Measurements from ENCODE around the gene FOXK1. TPM values are rescaled to one million over a fixed set of nuclear protein-coding genes. Genes with fewer than 3 reads are reported as not detected.

FOXK1 gene
- total RNA-seq, 1 experiment from 2014 or later = 20.9 TPM

GRCh38 chr7:4765776-4766490 lies 83.8 kb downstream of the FOXK1 start:
- no peak for DNase-seq (ENCODE audit: low read depth)

- DNase-seq (ENCODE audit: low read depth) = no peak
Measured at GRCh38 chr7:4766666-4767519, 84.8 kb downstream of the FOXK1 start.

DNA sequence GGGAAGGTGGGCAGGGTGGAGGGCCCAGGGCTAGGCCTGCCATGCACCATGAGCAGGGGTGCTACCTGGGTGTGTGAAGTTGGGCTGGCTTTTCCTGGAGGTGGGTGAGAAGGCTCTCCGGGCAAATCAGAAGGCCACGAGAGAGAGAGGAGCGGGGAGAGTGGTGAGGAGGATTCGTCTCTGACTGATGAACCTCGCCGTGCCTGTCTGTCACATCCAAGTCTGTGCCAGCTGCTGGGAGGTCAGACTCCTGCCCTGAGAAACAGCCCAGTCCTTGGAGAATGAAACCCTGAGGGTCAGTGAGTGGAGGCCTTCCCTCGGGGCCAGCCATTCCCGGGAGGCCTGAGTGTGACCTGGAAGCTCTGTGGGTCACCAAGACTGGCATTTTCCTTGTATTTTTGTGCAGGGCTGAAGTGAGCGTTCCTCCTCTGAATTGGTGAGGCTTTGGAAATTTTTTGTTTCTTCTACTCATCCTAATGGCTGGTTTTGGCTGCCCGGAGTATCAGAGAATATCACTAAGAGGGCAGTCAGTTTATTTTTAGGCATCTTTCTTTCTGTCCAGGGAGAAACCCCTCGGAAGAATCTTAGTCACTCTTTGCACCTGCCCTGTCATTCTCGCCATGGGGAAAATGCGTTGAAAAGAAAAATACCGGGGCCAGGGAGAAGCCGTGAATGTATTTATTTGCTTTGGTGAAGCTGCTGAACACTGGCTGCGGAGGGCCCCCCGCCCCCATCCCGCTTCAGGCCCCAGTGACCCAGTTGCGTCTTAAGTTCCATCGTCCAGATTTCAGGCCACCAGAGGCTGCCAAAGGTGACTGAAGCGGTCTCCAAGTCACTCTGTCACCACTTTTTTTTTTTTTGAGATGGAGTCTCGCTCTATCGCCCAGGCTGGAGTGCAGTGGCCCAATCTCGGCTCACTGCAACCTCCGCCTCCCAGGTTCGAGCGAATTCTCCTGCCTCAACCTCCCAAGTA lies 86.8 kb downstream of the FOXK1 start:
- DNase-seq (ENCODE audit: low read depth) = no peak

DNA sequence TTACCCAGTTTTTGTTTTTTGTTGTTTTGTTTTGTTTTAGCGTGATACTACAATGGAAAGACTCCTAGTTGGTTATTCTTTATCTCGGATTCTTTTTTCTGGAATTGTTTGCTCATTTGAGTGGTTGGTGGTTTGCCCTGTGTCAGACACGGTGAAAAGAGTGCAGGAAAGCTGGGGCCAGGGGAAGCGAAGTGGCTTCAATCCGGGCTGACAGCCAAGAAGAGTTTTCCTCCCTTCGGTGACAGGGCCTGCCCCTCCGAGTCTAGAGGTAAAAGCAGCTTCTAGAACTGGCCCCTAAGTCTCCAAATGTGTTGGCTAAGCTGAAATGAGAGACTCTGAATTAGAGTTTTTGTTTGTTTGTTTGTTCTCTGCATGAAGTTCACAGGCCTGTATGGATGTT lies 87.7 kb downstream of the FOXK1 start:
- DNase-seq (ENCODE audit: low read depth) = no peak

DNA sequence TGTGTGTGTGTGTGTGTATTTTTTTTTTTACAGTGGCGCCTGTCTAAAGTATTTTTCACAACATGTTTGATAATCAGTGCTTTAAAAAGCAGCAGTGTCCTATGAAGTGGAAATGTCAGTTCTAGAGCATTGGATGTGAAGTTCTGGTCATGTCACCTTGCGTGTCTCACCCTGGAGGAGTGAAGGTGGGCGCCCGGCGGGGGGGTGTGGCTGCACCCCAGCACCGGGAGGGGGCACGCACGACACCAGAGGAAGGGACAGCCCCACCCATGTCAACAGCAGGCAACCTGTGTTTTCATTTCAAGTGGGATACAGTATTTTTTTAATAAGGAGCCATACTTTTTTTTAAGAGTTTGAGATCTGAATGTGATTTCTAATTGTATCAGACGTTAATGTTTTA lies 88.8 kb downstream of the FOXK1 start:
- DNase-seq (ENCODE audit: low read depth) = no peak

GRCh38 chr7:4771737-4772136 lies 89.6 kb downstream of the FOXK1 start:
- DNase-seq (ENCODE audit: low read depth) = no peak

DNA sequence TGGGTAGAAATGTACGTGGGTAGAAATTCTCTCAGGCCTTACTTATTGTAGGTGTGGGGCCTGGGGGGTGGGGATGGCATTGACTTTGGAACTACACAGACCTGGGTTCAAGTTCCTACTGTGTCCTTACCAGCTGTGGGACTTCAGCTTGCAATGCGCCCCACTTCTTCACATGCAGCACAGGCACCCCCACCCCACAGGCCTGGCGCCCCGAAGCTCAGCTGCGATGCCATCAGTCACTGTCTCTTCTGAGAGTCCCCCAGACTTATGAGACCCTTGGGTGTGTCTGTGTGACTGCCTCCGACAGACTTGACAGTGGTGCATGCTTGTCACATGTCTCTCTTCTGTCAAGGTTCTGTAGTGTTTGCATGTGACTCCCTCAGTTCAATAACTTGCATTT lies 90.2 kb downstream of the FOXK1 start:
- no peak for DNase-seq (ENCODE audit: low read depth)

DNA sequence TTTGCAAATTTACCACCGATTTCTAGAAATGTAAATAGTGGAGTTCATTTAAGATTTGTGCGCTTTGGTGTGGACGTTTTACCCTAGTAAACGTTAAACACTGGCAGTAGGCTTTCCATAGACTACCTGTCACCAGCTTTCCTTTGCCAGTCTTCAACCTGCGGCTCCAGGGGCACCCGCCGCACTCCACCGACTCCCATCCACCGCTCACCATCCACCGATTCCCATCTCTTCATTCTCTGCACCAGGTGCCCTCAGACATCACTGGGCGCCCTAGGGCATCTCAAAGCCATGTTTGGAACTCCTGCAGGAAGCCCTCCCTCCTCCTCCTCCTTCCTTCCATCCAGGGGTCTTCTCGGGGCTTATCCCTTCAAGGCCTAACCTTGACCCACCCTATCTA lies 91.9 kb downstream of the FOXK1 start:
- no peak for DNase-seq (ENCODE audit: low read depth)

- peak; percentile 63 for DNase-seq (ENCODE audit: low read depth)
Measured at GRCh38 chr7:4774658-4775249, 92.7 kb downstream of the FOXK1 start.

DNA sequence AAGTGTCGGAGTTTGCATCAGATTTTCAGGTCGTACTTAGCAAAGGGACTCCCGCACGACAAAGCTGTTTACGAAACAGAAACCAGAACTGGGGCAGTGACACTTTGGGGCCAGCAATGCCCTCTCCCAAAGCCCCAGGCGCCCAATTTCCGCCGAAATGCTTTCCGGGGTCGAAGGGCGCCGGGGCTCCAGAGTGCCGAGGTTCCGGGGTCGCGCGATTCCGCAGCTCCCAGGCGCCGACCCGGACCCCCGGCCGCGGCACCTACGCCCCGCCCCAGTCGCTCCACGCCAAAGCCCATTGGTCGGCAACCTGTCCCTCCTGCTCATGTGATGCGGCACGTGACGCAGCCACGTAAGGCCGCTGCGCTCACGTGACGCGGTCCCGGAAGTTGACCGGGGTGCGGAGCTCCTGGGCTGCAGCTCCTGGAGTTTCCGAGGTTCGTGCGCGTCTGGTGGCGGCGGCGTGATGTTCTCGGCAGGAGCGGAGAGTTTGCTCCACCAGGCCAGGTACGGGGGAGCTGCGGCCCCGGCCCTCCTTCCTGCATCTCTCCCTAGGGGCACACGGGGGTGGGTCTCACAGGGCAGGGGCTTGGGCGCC lies 93.3 kb downstream of the FOXK1 start, which contains the start of gene AP5Z1:
Gene AP5Z1 (plus strand): TSS at position 374 of the 598 bp plus-strand sequence. CDS start 93 bp downstream, at position 467.
- peak; percentile 99 for DNase-seq (ENCODE audit: low read depth)

GRCh38 chr7:4775848-4776623 lies 93.9 kb downstream of the FOXK1 start:
- peak; percentile 47 for DNase-seq (ENCODE audit: low read depth)

GRCh38 chr7:4779118-4779517 lies 97.0 kb downstream of the FOXK1 start:
- DNase-seq (ENCODE audit: low read depth) = no peak

DNA sequence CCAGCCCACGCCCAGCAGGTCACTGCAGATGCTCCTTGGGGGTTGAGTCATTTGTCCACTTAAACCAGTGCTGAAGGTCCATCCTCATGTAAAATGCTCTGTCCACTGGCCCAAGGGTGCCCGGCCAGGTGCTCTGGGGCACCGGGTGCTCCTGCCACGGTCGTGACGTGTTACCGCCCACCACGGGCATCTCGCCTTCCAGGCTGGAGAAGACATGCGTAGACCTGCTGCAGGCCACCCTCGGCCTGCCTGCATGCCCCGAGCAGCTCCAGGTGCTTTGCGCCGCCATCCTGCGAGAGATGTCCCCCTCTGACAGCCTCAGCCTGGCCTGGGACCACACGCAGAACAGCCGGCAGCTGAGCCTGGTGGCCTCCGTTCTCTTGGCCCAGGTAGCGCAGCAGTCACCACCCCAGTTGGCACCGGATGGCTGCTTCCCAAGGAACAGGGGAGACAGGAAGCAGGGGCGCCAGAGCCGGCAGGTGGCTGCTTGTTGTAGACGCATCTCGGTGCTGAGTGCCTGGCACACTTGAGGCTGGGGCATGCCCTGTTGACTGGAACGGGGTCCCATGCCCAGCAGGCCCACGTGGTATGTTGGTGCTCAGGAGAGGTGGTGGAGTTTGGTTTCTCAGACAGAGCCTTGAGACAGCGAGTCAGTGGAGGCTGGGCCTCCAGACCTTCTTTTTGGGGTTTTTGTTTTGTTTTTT lies 99.4 kb downstream of the FOXK1 start:
- no peak for DNase-seq (ENCODE audit: low read depth)

DNA sequence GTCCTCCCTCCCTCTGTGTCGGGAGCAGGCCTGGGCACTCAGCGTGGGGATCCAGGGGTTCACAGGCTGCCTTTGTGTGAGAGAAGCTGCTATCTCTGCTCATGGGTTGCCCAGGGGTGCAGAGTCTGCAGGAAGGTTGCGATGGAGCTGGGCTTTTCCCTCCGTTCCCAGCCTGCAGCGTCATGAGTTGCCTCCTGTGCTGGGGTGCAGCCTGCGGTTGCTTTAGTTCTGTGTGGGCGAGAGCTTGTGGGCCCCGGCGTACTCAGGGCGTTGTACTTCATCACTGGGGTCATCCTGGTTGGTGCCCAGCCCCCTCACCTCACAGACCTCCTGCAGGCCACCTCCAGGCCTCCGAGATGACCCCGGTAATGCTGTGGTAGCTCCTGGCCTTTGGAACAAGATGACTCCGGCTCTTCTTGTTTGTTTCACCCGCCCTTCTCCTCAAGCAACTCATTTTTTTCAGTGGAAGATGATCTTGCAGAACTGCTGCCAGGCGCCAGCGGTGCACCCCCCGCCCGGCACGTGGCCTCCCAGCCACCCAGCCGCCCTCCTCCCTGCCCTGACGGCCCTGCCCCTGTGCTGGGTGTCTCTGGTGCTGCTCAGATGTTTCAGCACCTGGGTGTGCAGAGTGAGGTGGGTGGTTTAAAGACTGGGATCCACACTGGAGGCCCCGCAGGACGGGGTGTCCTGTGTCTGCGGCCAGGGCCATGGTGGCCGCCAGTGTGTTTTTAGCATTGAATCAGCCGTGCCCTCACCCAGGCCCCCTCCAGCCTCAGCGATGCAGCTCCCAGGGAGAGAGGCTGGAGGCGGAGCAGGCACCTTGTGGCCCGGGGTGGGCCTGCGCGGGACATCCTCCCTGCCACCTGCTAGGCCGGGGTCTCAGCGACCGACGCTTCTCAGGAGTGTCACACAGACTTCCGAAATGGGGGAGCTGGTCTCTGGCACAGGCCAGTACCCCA lies 100.5 kb downstream of the FOXK1 start:
- no peak for DNase-seq (ENCODE audit: low read depth)

GRCh38 chr7:4783292-4783652 lies 101.2 kb downstream of the FOXK1 start:
- DNase-seq (ENCODE audit: low read depth) = no peak

DNA sequence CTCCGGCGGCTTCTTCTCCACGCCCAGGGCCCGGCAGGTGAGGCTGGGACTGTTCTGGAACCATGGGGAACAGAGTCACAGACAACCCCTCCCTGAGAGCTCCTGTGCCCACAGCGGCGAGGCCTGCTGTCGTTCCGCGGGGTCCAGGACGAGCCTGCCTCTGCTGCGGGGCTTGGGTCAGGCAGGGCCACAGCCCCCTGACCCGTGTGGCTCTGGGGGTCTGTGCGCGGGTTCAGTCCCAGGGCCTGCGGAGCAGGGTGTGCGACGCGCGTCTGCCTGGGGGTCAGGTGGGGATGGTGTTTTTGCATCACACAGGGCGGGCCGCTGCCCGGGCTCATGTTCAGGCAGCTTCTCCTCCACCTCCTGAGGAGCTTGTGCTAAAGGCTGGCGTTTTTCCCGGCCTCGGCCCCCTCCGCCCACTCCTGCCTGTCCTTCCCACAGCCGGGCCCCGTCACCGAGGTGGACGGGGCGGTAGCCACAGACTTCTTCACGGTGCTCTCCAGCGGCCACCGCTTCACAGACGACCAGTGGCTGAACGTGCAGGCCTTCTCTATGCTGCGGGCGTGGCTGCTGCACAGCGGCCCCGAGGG lies 101.8 kb downstream of the FOXK1 start:
- no peak for DNase-seq (ENCODE audit: low read depth)

DNA sequence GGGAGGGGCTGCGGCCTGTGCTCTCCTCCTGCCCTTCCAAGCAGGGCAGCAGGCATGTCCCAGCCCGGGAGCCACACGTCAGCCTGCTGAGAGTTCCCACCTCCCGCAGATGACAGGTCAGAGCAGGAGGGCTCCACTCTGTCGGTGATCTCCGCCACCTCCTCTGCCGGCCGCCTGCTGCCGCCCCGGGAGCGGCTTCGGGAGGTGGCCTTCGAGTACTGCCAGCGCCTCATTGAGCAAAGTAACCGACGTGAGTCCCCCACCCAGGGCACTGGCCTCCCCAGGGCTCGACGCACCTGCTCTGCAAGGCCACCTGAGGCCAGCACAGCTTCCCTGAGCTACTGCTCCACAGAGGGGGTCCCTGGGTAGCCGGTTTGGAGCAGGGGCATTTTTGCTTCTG lies 102.7 kb downstream of the FOXK1 start:
- DNase-seq (ENCODE audit: low read depth) = no peak

DNA sequence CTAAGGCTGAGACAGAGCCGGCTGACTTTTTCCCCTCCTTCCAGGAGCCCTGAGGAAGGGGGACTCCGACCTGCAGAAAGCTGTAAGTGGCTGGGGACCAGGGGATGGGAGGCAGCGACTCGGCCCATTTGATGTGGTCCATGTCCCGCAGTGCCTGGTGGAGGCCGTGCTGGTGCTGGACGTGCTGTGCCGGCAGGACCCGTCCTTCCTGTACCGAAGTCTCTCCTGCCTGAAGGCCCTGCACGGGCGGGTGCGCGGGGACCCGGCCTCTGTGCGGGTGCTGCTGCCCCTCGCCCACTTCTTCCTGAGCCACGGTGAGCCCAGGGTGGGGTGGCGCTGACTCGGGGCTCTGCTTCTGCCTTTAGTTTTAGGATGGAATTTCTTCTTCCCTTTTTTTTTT lies 103.3 kb downstream of the FOXK1 start:
- no peak for DNase-seq (ENCODE audit: low read depth)
